Endodermal cell (in vitro differentiated cells): ENCODE measurements around the gene OTOP3. TPM values are rescaled to one million over a fixed set of nuclear protein-coding genes. Genes with fewer than 3 reads are reported as not detected.

Experiments used
- DNase-seq: peaks from one replicate; pipeline ENCODE4 v3.0.0-alpha.2; 2017
- H3K27ac ChIP-seq: 2 replicates; pipeline ENCODE4 v1.5.1; 2013; ENCODE audit warnings: mild to moderate bottlenecking, low read depth, low read length, moderate library complexity
- H3K27me3 ChIP-seq: 2 replicates; pipeline ENCODE4 v1.6.1; 2013; ENCODE audit warnings: mild to moderate bottlenecking, low read length, moderate library complexity; ENCODE audit not compliant: insufficient read depth, control insufficient read depth, poor library complexity, severe bottlenecking
- H3K36me3 ChIP-seq: 2 replicates; pipeline ENCODE4 v1.7.0; 2013; ENCODE audit warnings: mild to moderate bottlenecking, low read length, moderate library complexity; ENCODE audit not compliant: control insufficient read depth, insufficient read depth
- H3K4me1 ChIP-seq: one replicate; pipeline ENCODE4 v1.7.0; 2013; ENCODE audit warnings: low read length; ENCODE audit not compliant: control insufficient read depth, insufficient read depth
- H3K4me3 ChIP-seq: 2 replicates; pipeline ENCODE4 v1.5.1; 2013; ENCODE audit warnings: mild to moderate bottlenecking, low read length, moderate library complexity
- H3K9ac ChIP-seq: 2 replicates; pipeline ENCODE4 v1.6.1; 2013; ENCODE audit warnings: mild to moderate bottlenecking, low read length, moderate library complexity; ENCODE audit not compliant: poor library complexity, severe bottlenecking; ENCODE audit errors: extremely low read depth
- H3K9me3 ChIP-seq: 2 replicates; pipeline ENCODE4 v1.6.1; 2013; ENCODE audit warnings: mild to moderate bottlenecking, low read length, moderate library complexity; ENCODE audit not compliant: control insufficient read depth
- H3K27ac Mint-ChIP-seq: 2 replicates; pipeline ENCODE4 v1.8.0; 2020; ENCODE audit warnings: mixed read lengths
- H3K27me3 Mint-ChIP-seq: 2 replicates; pipeline ENCODE4 v1.8.0; 2021; ENCODE audit warnings: mild to moderate bottlenecking, mixed read lengths; ENCODE audit not compliant: insufficient read depth
- H3K36me3 Mint-ChIP-seq: 2 replicates; pipeline ENCODE4 v1.8.0; 2020; ENCODE audit warnings: low read depth, mixed read lengths
- H3K4me1 Mint-ChIP-seq: 2 replicates; pipeline ENCODE4 v1.8.0; 2020; ENCODE audit warnings: mixed read lengths
- H3K4me3 Mint-ChIP-seq: 2 replicates; pipeline ENCODE4 v1.8.0; 2020; ENCODE audit warnings: mild to moderate bottlenecking, moderate library complexity, mixed read lengths
- H3K9me3 Mint-ChIP-seq: 2 replicates; pipeline ENCODE4 v1.8.0; 2020; ENCODE audit warnings: mild to moderate bottlenecking, mixed read lengths
- WGBS, 2 experiments: methylation state at CpG; one replicate each; pipeline versions ENCODE4 v1.1.5 to v1.1.7; 2013; ENCODE audit warnings: missing lambda C conversion rate in 2 of 2, mixed read lengths in 1 of 2; ENCODE audit not compliant: insufficient coverage in 1 of 2, insufficient read length in 1 of 2; 5-methylcytosine and 5-hydroxymethylcytosine counted together
- total RNA-seq, 2 donors: library from RNA; stranded (reverse); fragmentation: NEBNext Ultra II Directional in 1 of 2; extraction: Animal tissue kit (Norgen Biotek cat#: 25700) in 1 of 2; gene quantifications; 2 replicates in 1 of 2; 3 replicates in 1 of 2; pipeline ENCODE4 v1.2.1, GENCODE V29; 2021
- TF ChIP-seq, protein P1 (sequence below): fragments of 200-600 bp; sonication (generic); conservative IDR thresholded peaks from 2 replicates; pipeline ENCODE4 v1.5.0; 2021; ENCODE audit warnings: antibody characterized with exemption, mild to moderate bottlenecking

The OTOP3 gene
- total RNA-seq, 2 donors from 2014 or later: not detected

DNA sequence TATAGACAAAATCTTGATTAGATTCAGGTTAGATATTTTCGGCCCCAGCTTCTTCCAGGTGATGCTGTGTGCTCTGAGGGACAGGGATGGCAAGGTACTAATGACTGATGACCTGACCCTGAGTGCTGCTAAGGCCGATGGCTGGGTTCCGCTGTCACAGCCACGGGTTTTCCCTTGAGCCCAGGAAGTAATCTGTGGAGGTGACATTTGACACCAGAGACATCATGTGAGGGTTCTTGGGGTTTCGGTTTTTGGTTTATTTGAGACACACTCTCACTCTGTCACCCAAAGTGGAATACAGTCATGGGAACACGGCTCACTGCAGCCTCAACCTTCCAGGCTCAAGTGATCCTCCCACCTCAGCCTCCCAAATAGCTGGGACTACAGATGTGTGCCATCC lies 9.8 kb downstream of the OTOP3 start:
- Histone ChIP-seq H3K9ac (no peak overlapping the region), H3K4me1 (no peaks in the 10 kb centered on the region), H3K4me3 (no peak overlapping the region), H3K27ac (no peak overlapping the region), H3K9me3 (no peaks in the 10 kb centered on the region), H3K27me3 (peaks cover 50% of the 10 kb centered on the region), H3K36me3 (no peaks in the 10 kb centered on the region)
- Mint-ChIP-seq H3K36me3 (no peaks in the 10 kb centered on the region), H3K27ac (no peak overlapping the region), H3K4me3 (no peak overlapping the region), H3K27me3 (peaks cover 47% of the 10 kb centered on the region), H3K9me3 (no peaks in the 10 kb centered on the region), H3K4me1 (no peaks in the 10 kb centered on the region)
- no peak for DNase-seq
- TF ChIP-seq, protein P1, sequence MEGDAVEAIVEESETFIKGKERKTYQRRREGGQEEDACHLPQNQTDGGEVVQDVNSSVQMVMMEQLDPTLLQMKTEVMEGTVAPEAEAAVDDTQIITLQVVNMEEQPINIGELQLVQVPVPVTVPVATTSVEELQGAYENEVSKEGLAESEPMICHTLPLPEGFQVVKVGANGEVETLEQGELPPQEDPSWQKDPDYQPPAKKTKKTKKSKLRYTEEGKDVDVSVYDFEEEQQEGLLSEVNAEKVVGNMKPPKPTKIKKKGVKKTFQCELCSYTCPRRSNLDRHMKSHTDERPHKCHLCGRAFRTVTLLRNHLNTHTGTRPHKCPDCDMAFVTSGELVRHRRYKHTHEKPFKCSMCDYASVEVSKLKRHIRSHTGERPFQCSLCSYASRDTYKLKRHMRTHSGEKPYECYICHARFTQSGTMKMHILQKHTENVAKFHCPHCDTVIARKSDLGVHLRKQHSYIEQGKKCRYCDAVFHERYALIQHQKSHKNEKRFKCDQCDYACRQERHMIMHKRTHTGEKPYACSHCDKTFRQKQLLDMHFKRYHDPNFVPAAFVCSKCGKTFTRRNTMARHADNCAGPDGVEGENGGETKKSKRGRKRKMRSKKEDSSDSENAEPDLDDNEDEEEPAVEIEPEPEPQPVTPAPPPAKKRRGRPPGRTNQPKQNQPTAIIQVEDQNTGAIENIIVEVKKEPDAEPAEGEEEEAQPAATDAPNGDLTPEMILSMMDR: no peak
- WGBS, 2 experiments: 77 to 78% methylated on average over 5 to 6 of the region's 6 CpGs

DNA sequence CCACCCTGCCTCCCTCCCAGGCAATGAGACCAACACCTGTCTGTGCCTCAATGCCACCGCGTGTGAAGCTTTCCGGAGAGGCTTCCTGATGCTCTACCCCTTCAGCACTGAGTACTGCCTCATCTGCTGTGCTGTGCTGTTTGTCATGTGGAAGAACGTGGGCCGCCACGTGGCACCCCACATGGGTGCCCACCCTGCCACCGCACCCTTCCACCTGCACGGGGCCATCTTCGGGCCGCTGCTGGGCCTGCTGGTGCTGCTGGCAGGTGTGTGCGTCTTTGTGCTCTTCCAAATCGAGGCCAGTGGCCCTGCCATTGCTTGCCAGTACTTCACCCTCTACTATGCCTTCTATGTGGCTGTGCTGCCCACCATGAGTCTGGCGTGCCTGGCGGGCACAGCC lies 10.9 kb downstream of the OTOP3 start:
- TF ChIP-seq, protein P1: no peak
- H3K9me3 Mint-ChIP-seq: no peaks in the 10 kb centered on the region
- peaks cover 40% of the 10 kb centered on the region for H3K27me3 ChIP-seq
- 83 to 89% methylated on average over 8 to 14 of the region's 14 CpGs for WGBS, 2 experiments
- H3K36me3 Mint-ChIP-seq: no peaks in the 10 kb centered on the region
- no peak overlapping the region for H3K4me3 ChIP-seq
- H3K9me3 ChIP-seq: no peaks in the 10 kb centered on the region
- no peak overlapping the region for H3K27ac ChIP-seq
- no peak overlapping the region for H3K4me3 Mint-ChIP-seq
- H3K27ac Mint-ChIP-seq: no peak overlapping the region
- no peaks in the 10 kb centered on the region for H3K4me1 ChIP-seq
- peaks cover 39% of the 10 kb centered on the region for H3K27me3 Mint-ChIP-seq
- no peak overlapping the region for H3K9ac ChIP-seq
- no peaks in the 10 kb centered on the region for H3K4me1 Mint-ChIP-seq
- H3K36me3 ChIP-seq: no peaks in the 10 kb centered on the region
- no peak for DNase-seq

DNA sequence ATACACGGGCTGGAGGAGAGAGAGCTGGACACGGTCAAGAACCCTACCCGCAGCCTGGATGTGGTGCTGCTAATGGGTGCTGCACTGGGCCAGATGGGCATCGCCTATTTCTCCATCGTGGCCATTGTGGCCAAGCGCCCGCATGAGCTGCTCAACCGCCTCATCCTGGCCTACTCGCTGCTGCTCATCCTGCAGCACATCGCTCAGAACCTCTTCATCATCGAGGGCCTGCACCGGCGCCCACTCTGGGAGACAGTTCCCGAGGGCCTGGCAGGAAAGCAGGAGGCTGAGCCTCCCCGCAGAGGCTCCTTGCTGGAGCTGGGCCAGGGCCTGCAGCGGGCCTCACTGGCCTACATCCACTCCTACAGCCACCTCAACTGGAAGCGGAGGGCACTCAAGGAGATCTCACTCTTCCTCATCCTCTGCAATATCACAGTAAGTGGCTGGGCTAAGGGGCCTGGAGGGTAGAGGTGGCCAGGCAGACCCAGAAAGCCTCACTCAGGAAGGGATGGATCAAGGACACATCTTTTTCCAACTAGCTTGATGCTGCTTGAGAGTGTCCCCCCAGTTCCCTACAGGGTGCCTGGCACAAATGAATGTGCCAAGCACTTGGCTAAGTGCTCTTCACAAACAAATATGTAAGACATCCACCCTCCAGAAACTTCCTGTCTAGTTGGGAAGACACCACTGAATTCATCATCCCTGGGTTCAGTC lies 11.5 kb downstream of the OTOP3 start:
- WGBS, 2 experiments: 95% methylated on average over 13 to 17 of the region's 17 CpGs
- Histone ChIP-seq H3K9me3 (no peaks in the 10 kb centered on the region), H3K4me3 (no peak overlapping the region), H3K27ac (no peak overlapping the region), H3K9ac (no peak overlapping the region), H3K4me1 (no peaks in the 10 kb centered on the region), H3K36me3 (no peaks in the 10 kb centered on the region), H3K27me3 (peaks cover 35% of the 10 kb centered on the region)
- peaks cover 34% of the 10 kb centered on the region for H3K27me3 Mint-ChIP-seq
- H3K4me3 Mint-ChIP-seq: no peak overlapping the region
- no peak overlapping the region for H3K27ac Mint-ChIP-seq
- TF ChIP-seq, protein P1: no peak
- no peaks in the 10 kb centered on the region for H3K36me3 Mint-ChIP-seq
- H3K4me1 Mint-ChIP-seq: no peaks in the 10 kb centered on the region
- DNase-seq: no peak
- no peaks in the 10 kb centered on the region for H3K9me3 Mint-ChIP-seq
